Activated CD8-positive, alpha-beta memory T cell treated with anti-CD3 and anti-CD28 coated beads, Interleukin-2, amount 50 U/mL, for 48 hours (primary cell): ENCODE measurements around the gene SOX13.

Experiments used
- DNase-seq: peaks from one replicate; pipeline ENCODE4 v3.0.0-alpha.2; 2020

SOX13 gene

DNA sequence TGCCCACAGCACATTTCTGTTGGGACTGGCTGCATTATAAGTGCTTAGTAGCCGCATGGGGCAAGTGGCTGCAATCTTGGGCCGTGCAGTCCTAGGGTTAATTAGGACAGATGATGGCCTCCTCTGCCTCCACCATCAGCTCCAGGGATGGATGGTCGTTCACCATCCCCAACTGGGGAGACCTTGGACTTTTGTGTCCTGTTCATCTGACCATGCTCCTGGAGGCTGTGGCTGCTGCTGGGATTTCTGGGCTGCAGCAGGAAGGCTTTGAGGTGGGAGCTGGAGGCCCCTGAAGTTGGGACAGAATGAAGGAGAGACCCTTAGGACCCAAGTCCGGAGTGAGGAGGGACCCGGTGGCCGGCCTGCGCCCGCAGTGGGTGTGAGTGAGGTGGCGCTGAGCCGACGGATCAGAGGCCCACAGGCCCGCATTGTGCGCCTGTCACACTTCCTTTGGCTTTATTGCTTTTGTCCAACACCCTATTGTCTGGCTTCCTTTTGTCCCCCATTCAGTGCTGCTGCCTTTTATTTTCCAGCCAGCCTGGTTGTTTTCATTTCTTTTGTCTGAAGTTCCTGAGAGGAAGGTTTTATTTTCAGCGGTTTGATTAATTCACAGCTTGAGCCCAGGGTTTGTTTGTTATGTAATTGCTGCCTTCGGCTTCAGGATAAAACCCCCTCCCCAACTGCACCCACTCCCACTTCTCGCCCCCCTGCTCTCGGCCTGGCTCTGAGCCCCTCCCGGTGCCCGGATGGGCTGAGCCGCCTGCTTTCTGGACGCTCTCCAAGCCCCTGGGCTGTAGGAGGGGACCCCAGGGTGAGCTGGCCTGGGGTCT is 35.6 kb downstream of the SOX13 start:
- no peak for DNase-seq

DNA sequence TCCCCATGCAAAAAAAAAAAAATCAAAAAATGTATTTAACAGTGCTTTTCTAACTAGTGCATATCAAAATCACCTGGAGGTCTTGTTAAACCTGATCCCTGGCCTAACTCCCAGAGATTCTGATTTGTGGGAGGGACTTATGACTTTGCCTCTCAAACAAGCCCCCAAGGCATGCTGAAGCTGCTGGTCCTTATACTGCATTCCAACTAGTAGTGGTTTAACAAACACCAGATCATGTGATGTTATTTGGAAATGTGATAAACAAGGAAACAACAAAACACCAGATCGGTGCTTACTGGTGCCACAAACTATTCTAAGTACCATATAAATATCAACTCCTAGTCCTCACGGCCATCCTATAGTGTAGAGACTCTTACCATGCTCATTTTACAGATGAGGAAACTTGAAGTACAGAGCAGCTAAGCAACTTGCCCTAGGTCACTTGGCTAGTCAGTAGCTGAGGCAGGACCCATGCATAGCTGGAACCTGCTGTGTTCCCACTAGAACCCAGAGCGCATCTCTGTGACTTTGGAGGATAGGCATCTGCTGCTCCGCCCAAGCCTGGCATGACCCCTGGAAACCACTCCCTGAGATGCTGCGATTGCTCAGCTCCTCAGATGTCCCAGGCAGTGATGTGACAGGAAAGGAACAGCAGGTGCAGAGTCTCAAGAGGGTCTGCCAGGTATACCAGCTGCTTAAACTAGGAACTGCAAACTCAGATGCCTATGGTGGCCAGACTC is 38.1 kb downstream of the SOX13 start:
- DNase-seq, result no peak

DNA sequence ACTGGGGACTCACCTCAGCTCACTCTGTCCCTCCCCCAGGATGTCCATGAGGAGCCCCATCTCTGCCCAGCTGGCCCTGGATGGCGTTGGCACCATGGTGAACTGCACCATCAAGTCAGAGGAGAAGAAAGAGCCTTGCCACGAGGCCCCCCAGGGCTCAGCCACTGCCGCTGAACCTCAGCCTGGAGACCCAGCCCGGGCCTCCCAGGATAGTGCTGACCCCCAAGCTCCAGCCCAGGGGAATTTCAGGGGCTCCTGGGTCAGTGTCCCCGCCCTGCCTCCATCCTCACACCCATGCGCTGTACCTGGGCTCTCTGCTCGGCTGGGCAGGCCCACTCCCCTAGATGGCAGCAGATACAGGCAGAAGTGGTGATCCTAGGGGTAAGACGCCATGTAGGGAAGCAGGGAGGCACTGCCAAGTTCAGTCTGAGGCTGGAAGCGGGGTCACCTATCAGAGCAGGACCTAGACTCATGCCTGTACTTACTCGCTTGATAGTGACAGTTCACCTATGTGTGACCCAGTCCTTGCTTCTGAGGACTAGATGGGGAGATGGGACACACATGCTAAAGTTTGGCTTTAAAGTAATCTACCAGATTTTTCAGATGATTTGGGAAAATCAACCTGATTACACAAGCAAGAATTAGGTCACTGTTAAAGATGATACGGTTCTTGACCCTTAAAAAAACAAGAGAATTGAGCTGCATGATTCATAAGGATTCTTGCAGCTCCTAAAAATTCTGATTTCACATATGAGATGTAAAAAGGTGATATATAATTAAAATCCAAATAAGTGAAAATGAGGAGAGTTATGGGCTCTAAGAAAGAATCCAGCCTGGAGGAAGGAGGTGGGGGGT is 40.2 kb downstream of the SOX13 start:
- DNase-seq, result no peak

DNA sequence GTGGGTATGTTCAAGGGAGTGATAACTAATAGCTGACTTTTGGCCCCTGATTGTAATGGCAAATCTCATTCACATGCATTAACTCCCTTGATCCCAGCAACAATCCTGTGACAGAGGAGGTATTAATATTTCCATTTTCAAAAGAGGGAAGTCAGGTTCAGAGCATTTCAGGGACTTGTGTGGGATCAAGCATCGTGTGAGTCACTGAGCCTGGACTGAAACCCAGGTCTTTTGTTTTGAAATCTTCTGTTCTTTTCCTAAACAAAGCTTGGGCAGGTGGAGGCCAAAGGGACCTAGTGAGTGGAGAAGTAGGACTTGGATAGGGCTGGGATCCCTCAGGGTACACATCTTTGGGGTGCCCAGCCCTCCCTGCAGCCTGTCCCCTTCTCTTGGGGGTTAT is 41.0 kb downstream of the SOX13 start:
- no peak for DNase-seq

DNA sequence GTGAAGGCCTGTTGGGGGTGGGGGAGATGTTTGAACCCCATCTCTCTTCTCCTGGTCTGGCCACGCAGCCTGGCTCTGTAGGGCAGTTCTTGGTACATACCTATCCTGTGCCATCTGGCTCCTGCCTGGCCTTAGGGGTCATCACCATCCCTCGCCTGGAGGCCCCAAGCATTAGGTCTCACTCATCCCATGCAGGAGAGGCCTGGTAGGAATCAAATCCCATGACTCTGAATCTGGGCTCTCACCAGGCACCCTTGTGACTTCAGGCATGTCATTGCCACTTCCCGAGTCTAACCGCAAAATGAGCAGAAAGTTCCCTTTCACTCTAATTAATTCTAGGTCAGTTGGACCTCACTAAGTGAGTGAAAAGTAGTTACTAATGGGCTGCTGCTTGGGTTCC is 41.7 kb downstream of the SOX13 start:
- DNase-seq, result no peak

DNA sequence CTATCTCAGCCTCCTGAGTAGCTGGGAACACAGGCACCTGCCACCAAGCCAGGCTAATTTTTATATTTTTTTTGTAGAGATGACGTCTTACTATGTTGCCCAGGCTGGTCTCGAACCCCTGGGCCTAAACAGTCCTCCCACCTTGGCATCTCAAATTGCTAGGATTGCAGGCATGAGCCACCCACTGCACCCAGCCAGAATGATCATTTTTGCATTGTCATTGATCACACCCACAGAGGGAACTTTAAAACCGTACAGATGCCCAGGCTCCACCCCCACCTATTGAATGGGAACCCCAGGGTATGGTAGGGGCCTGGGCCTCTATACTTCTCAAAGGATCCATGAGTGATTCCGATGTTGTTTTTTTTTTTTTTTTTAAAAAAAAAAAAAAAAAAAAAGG is 42.2 kb downstream of the SOX13 start:
- DNase-seq, result no peak

DNA sequence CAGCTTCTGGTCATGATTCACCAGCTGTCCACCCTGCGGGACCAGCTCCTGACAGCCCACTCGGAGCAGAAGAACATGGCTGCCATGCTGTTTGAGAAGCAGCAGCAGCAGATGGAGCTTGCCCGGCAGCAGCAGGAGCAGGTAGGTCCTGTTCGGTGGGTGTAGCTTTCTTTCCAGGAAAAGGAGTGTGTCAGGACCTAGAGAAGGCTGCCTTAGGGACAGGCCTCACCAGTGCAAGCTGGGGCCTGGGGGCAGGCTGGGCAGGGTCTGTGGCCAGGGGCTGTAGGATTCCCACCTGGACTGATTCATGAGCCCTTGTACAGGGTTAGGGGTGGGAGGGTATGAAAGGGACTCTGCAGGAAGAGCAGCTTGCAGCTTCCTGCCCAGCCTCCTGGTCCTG is 43.6 kb downstream of the SOX13 start:
- no peak for DNase-seq

DNA sequence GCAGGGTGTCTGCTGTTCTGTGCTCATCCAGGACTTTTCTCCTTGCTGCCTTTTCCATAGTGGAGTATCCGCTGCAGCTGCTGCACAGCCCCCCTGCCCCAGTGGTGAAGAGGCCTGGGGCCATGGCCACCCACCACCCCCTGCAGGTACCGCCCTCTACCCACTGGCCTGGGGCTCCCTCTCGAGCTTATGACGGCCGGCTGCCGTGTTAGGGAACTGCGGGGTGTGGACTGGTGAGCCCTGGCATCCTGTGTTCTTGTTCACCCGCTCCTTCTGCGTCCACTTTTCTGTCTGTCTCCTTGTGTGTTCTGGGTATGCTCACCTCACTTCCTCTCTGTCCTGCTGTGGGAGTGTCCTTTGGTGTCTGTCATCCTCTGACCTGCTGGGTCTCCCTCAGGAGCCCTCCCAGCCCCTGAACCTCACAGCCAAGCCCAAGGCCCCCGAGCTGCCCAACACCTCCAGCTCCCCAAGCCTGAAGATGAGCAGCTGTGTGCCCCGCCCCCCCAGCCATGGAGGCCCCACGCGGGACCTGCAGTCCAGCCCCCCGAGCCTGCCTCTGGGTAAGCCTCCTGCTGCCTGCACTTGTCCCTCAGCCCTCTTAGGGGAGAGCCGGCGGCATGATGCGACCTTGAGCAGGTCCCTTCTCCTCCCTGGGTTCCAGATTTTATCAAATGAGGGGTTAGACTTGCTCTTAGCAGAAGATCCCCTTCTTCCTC is 49.1 kb downstream of the SOX13 start:
- DNase-seq, result no peak

DNA sequence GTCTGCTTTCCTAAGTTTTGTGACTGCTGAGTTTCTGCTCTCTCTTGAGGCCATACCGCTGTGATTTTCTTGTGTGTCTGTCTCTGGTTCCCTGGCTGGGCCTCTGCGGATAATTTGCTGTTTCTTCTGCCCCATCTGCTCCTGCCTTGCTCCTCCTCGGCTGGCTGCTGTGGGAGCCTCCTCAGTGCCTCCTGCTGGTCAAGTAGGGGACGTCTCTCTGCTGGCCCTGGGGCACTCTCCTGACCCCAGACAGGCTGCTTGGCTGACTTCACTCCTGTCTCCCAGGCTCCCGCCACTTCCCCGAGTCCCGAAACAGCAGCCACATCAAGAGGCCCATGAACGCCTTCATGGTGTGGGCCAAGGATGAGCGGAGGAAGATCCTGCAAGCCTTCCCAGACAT is 50.5 kb downstream of the SOX13 start:
- DNase-seq, result no peak

DNA sequence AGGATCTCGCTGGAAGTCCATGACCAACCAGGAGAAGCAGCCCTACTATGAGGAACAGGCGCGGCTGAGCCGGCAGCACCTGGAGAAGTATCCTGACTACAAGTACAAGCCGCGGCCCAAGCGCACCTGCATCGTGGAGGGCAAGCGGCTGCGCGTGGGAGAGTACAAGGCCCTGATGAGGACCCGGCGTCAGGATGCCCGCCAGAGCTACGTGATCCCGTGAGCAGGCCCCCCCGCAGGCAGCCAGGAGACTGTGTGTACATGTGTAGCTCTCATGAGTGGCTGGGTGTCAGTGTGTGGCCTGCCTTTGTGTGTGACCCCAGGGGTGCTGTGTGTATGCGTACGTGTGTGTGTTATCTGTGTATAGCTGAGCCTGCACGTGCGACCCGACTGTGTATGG is 51.7 kb downstream of the SOX13 start:
- DNase-seq, result no peak

DNA sequence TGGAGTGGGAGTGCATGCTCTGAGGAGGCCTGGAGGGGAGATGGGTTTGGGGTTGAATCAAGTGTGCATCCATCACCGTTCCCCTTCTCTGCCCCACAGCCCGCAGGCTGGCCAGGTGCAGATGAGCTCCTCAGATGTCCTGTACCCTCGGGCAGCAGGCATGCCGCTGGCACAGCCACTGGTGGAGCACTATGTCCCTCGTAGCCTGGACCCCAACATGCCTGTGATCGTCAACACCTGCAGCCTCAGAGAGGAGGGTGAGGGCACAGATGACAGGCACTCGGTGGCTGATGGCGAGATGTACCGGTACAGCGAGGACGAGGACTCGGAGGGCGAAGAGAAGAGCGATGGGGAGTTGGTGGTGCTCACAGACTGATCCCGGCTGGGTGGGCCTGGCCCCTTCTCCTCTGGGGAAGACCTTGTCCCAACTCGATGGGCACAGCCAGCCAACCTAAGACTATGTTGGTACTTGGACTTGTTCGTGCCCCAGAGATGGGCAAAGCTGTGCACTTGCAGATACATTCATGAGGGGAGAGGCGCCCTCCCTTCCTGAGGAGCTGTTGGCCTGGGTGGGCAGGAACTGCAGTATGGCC is 52.9 kb downstream of the SOX13 start:
- DNase-seq, result no peak

DNA sequence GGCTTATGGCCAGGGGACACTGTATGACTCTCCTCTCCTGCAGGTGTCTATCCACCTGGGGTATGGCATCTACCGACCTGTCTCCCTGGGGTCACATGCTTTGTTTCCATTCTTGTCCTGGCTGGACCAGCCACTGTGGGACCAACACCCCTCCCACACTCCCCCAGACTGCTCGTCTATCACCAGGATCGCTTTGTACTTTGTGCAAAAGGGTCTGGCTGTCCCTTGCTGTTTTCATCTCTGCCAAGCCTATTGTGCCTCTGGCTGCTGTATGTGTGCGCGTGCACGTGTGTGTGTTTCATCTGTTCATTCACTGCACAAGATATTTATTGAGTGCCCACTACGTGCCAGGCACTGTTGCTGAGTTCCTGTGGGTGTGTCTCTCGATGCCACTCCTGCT is 53.5 kb downstream of the SOX13 start:
- no peak for DNase-seq

DNA sequence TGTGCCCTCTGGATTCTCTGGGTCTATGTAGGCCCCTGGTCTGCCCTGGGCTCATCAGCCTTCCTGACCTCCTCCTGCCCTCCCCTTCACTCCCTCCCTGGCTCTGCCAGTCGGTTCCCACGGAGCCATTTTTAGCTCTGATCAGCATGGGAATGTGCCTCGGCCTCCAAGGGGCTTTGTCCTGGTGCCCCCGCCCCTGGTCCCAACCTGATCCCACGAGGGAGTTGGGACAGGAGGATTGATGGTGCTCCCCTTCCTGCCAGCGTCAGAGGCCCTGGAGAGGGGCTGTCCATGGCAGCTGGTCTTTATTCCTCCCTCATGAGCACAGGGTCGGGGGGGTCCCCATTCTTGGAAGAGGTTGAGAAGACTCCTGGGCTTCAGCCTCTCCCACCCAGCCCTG is 54.0 kb downstream of the SOX13 start:
- DNase-seq, result no peak

DNA sequence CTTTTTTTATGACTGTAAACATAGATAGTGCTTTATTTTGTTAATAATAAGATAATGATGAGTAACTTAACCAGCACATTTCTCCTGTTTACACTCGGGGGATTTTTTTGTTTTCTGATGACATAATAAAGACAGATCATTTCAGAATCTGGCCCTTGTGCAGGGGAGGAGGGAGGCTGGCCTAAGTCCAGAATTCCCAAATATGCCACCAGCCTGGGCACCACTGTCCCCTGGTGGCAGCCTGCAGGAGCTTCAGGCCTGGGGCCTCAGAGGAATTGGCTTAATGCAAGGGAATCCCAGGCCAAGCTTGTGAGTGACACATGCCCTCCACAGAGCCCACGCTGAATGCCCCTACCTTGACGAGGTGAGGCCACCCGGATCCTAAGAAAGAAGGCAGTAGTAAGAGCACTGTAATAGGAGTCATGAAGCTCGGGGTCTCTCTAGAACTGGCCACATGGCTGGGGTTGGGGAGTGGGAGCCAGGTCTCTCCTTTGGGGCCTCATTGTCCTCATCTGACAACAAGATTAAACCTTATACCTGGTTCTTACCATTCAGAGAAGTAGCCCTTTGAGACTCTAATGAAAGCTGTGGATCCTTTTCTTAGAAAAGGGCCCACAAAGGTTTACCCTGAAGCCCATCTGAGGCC is 54.8 kb downstream of the SOX13 start:
- no peak for DNase-seq

DNA sequence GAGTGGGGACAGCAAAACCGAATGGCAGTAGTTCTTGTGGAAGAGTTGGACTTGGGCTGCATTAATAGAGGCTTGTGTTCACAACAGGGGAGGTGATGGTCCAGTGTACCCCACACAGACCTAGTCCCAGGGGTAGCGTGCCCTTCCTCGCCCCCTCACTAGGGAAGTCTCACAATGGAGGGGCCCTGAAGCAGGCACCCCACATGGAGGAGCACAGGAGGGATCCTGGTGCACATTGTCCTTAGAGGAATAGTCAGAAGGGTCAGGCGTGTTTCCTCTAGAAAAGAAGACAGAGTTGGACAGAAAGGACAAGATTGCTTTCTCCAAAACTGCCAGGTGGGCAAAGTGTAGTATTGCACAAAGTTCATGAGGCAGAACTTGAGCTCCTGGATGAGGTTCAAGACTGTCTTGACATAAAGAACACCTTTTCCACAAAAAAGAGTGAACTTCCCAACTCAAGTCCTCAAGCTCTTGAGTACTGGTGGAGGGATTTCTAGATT is 55.6 kb downstream of the SOX13 start:
- DNase-seq, result no peak

DNA sequence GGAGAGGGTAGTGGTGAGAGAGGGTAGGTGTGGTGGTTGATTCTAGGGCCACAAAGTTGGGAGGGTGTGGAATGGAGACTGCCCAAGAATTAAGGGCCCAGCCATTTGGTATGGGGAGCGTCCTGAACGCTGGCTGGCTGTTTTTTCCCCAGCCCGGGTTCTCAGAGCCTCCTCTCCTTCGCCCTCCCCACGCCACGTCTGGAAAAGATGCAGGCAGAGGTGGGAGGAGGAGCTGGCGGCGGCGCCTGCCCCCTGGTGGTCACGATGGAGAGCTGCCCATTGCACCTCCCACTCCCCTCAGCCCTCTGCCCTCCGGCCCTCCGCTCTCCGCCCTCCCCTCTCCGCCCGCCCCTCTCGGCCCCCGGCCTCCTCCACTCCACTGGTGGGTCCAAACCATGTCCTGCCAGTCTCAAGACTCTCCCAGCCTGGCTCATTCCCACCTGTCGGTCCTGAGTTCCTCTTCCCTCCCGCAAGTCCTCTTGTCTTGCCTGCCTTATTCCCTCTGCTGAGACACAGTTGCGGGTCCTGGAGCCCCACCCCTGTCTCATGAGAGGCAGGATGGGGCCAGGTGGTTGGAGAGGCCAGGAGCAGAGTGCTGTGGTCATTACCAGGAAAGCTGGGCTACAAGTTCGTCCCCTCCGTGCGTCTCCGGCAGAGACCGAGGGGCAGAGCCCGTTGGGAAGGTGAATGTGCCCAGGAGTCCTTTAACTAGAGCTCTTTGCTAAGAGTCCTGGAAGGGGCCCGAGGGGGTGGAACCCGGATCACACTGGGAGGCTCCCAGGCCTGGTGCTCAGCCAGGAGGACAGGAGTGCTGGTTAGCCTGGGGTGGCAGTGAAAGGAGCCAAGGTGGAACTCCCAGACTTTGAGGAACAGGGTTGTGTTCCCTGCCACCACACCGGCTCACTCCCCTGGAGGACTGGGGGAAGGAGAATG is 56.3 kb downstream of the SOX13 start:
- DNase-seq, result peak; percentile 82

DNA sequence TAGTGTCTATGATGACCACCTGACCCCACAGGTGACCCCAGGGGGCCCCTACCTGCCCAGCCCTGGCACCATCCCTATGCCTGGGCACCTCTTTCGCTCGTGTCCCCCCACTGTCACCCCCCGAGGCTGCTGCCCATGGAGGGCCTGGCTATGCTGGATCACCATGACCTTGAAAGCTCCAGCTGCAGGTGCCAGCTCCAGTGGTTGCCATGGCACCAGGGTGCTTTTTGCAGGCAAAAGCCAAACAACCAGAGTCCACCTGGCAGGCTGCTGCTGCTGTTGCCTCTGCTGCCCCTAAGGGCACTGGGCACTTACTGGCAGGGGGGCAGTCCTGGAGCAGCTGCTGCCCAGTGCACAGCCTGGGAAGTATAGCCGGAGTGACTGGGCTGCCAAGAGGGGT is 57.3 kb downstream of the SOX13 start:
- DNase-seq, result no peak

DNA sequence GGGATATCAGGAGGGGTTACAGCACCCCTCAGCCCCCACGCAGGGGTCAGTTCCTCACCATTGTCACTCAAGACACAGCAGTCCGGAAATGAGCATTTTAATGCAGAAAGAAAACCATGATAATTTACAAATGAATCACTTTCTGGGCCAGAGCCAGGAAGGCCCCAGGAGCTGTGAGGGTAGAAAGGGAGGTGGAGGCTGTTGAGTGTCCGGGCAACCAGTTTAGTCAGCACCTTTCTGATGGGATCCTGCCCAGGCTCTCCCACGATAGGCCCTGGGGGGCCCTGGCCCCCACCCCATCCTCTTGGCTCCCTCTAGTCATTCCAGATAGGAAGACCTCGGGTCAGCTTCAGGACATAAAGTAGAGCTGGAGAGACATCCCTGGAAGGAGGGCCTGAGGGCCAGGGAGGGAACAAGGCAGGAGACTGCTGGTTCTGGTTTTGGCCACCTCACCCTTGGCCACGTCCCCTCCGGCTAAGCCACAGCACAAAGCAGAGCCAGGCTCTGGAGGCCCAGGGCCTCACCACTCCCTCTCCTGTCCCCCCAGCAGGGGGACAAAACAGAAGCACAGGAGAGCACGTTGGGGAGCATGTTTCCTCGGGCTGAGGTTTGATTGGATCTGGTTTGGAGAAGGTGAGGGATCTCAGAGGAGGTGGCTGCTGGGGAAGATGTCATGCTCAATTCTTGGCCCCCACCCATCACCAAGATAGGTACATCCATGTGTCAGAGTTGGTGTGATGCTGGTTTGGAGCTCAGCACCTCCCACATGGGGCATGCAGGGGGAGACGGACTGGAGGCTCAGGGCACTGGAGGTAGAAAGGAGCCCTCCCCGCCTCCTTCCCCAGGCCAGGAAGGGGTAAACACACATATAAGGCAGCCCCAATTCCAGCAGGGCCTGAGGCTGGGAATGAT is 58.3 kb downstream of the SOX13 start:
- DNase-seq, result no peak

DNA sequence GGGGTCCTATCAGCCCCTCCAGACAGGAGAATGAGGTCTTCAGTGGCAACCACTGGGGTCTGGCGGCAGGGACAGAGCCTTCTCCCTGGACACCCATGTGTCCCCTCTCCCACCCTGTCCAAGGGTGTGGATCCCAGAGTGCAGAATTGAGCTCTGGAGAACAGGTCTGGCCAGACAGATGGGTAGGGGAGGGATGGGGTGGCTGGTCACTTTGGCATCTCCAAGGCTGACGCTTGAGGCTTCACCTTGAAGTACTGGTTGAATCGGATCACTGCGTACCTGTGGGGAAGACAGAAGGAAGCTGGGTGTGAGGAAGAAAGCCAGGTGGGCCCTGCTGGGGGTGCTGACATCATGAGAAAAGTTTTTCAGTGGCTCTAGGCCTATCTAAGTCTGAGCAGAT is 59.1 kb downstream of the SOX13 start:
- DNase-seq, result no peak

DNA sequence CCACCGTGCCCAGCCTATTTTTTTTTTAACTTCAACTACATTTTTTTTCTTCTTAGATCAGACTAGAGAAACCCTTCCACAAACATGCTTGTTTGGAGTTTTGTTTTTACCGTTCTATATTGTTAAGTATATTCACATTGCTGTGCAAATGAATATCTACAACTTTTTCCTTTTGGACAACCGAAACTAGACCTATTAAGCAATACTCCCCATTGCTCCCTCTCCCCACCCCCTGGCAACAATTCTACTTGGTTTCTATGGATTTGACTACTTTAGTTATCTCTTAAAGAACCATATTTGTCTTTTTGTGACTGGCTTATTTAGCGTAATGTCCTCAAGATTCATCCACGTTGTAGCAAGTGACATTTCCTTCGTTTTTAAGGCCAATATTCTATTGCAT is 59.8 kb downstream of the SOX13 start:
- no peak for DNase-seq
